Fibroblast of villous mesenchyme (primary cell): ENCODE measurements around the gene PDLIM5. TPM values are rescaled to one million over a fixed set of nuclear protein-coding genes. Genes with fewer than 3 reads are reported as not detected.

Experiments
- DNase-seq: peaks from one replicate; pipeline ENCODE4 v3.0.0-alpha.2; 2010; ENCODE audit warnings: low read depth
- H3K4me3 ChIP-seq: 2 replicates; pipeline ENCODE4 v1.5.1; 2011; ENCODE audit warnings: low read depth, mild to moderate bottlenecking, low read length
- total RNA-seq: library from RNA; depleted of rRNA; stranded (reverse); fragments of >200 nt; gene quantifications from 2 replicates; pipeline ENCODE4 v1.2.3, GENCODE V29; 2012
- TF ChIP-seq, protein P1 (sequence below): IDR thresholded peaks from 2 replicates; pipeline ENCODE4 v1.5.1; 2012; ENCODE audit warnings: low read depth, mild to moderate bottlenecking, low read length; ENCODE audit not compliant: insufficient read depth

Gene PDLIM5
- total RNA-seq, 1 donor = 370 TPM

DNA sequence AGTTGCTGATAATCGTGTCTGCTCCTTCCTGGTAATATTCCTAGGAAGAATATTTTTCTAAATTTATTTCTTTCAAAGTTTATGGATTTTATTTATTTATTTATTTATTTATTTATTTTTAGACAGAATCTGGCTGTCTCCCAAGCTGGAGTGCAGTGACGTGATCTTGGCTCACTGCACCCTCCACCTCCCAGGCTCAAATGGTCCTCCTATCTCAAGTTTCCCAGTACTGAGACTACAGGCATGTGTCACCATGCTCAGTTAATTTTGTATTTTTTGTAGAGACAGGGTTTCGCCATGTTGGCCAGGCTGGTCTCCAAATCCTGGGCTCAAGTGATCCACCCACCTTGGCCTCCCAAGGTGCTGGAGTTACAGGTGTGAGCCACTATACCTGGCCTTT is 48.9 kb downstream of the PDLIM5 start:
- TF ChIP-seq, protein P1, sequence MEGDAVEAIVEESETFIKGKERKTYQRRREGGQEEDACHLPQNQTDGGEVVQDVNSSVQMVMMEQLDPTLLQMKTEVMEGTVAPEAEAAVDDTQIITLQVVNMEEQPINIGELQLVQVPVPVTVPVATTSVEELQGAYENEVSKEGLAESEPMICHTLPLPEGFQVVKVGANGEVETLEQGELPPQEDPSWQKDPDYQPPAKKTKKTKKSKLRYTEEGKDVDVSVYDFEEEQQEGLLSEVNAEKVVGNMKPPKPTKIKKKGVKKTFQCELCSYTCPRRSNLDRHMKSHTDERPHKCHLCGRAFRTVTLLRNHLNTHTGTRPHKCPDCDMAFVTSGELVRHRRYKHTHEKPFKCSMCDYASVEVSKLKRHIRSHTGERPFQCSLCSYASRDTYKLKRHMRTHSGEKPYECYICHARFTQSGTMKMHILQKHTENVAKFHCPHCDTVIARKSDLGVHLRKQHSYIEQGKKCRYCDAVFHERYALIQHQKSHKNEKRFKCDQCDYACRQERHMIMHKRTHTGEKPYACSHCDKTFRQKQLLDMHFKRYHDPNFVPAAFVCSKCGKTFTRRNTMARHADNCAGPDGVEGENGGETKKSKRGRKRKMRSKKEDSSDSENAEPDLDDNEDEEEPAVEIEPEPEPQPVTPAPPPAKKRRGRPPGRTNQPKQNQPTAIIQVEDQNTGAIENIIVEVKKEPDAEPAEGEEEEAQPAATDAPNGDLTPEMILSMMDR = no peak
- no peak for DNase-seq
- H3K4me3 ChIP-seq = no peak overlapping the region

DNA sequence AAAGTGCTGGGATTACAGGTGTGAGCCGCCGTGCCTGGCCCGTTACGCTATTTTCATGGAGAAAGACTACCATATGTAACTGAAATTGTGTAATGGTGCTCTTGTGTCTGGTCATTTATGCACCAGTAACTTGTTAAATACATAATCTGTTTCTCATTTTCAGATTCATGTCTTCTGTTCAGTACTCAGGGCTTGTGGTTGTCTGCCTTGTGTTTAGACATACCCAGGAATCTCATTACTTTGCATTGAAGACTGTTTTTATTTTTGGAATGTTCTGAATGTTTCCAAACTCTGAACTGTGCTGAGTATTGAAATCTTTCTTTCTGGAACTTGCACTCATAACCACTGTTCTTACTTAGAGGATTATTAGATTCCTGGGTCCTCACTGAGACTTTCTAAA is 52.8 kb downstream of the PDLIM5 start:
- no peak overlapping the region for H3K4me3 ChIP-seq
- TF ChIP-seq, protein P1 = no peak
- peak; percentile 91 for DNase-seq

GRCh38 chr4:94506822-94507221 is 55.1 kb downstream of the PDLIM5 start:
- no peak overlapping the region for H3K4me3 ChIP-seq
- DNase-seq = no peak
- TF ChIP-seq, protein P1 = no peak

- DNase-seq = no peak
- TF ChIP-seq, protein P1 = no peak
- no peak overlapping the region for H3K4me3 ChIP-seq
Observed at GRCh38 chr4:94507281-94507680, 55.5 kb downstream of the PDLIM5 start.

GRCh38 chr4:94507708-94508107 is 56.0 kb downstream of the PDLIM5 start:
- TF ChIP-seq, protein P1 = no peak
- peak; percentile 93 for DNase-seq
- H3K4me3 ChIP-seq = no peak overlapping the region

GRCh38 chr4:94508296-94508695 is 56.6 kb downstream of the PDLIM5 start:
- TF ChIP-seq, protein P1 = no peak
- H3K4me3 ChIP-seq = no peak overlapping the region
- DNase-seq = peak; percentile 65

DNA sequence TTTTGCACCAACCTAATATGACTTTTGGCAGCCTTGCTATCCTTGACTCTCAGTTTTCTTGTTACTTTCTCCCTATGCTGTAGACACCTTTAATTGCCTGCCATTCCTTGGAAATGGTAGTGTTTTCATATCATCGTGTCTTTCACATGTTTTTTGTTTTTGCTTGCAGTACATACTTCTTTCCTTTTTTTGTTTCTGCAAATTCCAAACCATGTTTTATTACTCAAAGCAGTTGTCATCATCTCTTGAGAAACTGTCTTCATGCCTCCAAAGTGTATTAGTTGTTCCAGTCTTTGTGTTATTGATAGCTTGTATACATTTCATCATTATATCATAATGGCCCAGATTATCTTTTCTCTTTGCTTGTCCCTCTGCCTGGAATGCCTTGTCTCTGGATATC is 57.1 kb downstream of the PDLIM5 start:
- TF ChIP-seq, protein P1 = no peak
- peak; percentile 72 for DNase-seq
- H3K4me3 ChIP-seq = no peak overlapping the region
